Muscle of leg (tissue), 11 donors: ENCODE measurements around the gene RPP21. TPM values are rescaled to one million over a fixed set of nuclear protein-coding genes. Genes with fewer than 3 reads are reported as not detected.
A peak's percentile ranks its signal among the peaks of the same experiment; 100 is the strongest.

Experiments
- DNase-seq: peaks from one replicate; pipeline ENCODE4 v3.0.0; 2013
- H3K27ac ChIP-seq: one replicate; pipeline ENCODE4 v1.5.1; 2013; ENCODE audit warnings: mild to moderate bottlenecking, low read length, control low read depth
- H3K27me3 ChIP-seq: one replicate; pipeline ENCODE4 v1.6.1; 2013; ENCODE audit warnings: low read length; ENCODE audit not compliant: control insufficient read depth, insufficient read depth
- H3K36me3 ChIP-seq: one replicate; pipeline ENCODE4 v1.6.1; 2013; ENCODE audit warnings: low read length; ENCODE audit not compliant: control insufficient read depth, insufficient read depth
- H3K4me1 ChIP-seq: one replicate; pipeline ENCODE4 v1.6.1; 2013; ENCODE audit warnings: low read length; ENCODE audit not compliant: control insufficient read depth, insufficient read depth
- H3K4me3 ChIP-seq: one replicate; pipeline ENCODE4 v1.5.1; 2013; ENCODE audit warnings: low read length, control low read depth
- H3K9me3 ChIP-seq: replicated peaks from 2 replicates; pipeline ENCODE4 v1.6.1; 2013; ENCODE audit warnings: low read depth, low read length; ENCODE audit not compliant: control insufficient read depth
- WGBS: methylation state at CpG from one replicate; pipeline ENCODE4 v1.1.5; 2013; ENCODE audit warnings: missing lambda C conversion rate; ENCODE audit not compliant: insufficient coverage; 5-methylcytosine and 5-hydroxymethylcytosine counted together
- polyA plus RNA-seq, 8 donors: library from polyadenylated mRNA; unstranded; fragments of 120-200 nt; gene quantifications; one replicate each; pipeline versions ENCODE4 v1.2.1 to v1.2.3, GENCODE V29; 2013; ENCODE audit warnings: inconsistent platforms in 1 of 8, low replicate concordance in 1 of 8; ENCODE audit not compliant: insufficient read length in 8 of 8, insufficient read depth in 1 of 8
- total RNA-seq: library from RNA; stranded (reverse); fragments of 120-200 nt; gene quantifications from one replicate; pipeline ENCODE4 v1.2.4, GENCODE V29; 2013

RPP21 gene
- total and polyA plus RNA-seq, 9 donors, result 19.4 to 23.8 (median 22.3) TPM

GRCh38 chr6:30348957-30349356 lies 4.0 kb downstream of the RPP21 start:
- Histone ChIP-seq H3K36me3 (peaks cover 10% of the 10 kb centered on the region), H3K4me3 (no peak overlapping the region), H3K9me3 (no peaks in the 10 kb centered on the region), H3K27ac (no peak overlapping the region), H3K27me3 (no peaks in the 10 kb centered on the region), H3K4me1 (peaks cover 7% of the 10 kb centered on the region)
- DNase-seq, result no peak
- WGBS, result 100% methylated on average over 1 of the region's 3 CpGs

DNA sequence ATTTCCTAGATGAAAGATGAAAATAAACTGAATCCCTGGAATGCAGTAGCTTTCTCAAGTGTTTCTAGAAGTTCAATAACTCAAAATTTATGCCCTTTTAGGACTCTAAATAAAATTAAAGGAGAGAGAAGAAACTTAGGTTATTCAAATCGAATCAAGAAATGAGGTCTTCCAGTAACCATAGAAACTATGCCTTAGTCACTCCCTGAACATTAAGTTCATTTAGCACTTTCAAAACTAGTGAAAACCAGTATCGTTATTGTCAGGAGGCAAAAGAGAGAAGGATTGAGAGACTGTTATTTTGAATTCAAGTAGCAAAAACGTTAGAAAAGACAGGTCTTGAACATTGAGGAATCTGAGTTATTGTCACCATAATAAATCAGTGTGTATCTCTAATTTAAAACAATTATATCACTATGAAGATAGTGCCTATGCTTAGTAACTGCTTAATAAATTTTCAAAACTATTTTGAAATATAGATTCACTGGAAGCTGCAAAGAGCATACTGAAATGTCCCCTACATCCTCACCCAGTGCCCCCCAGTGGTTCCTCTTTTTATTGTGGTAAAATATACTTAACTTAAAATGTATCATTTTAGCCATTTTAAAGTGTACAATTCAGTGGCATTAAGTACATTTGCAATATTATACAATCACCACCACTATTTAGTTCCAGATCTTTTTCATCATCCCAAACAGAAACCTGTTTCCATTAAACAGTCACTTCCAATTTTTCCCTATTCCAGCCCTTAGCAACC lies 4.6 kb downstream of the RPP21 start:
- no CpG with 5 or more reads among the region's 3 CpGs for WGBS
- DNase-seq, result no peak
- Histone ChIP-seq H3K4me1 (peaks cover 7% of the 10 kb centered on the region), H3K36me3 (peaks cover 10% of the 10 kb centered on the region), H3K27me3 (no peaks in the 10 kb centered on the region), H3K4me3 (no peak overlapping the region), H3K27ac (no peak overlapping the region), H3K9me3 (no peaks in the 10 kb centered on the region)

GRCh38 chr6:30350524-30350923 lies 5.6 kb downstream of the RPP21 start:
- Histone ChIP-seq H3K36me3 (peaks cover 10% of the 10 kb centered on the region), H3K27me3 (peaks cover 4% of the 10 kb centered on the region), H3K9me3 (no peaks in the 10 kb centered on the region), H3K4me1 (peaks cover 7% of the 10 kb centered on the region), H3K27ac (no peak overlapping the region), H3K4me3 (no peak overlapping the region)
- no CpG with 5 or more reads among the region's 1 CpG for WGBS
- DNase-seq, result no peak

GRCh38 chr6:30352550-30352949 lies 7.6 kb downstream of the RPP21 start:
- Histone ChIP-seq H3K27me3 (peaks cover 16% of the 10 kb centered on the region), H3K36me3 (no peaks in the 10 kb centered on the region), H3K9me3 (no peaks in the 10 kb centered on the region), H3K27ac (no peak overlapping the region), H3K4me3 (no peak overlapping the region), H3K4me1 (no peaks in the 10 kb centered on the region)
- WGBS, result 57% methylated on average over 1 of the region's 2 CpGs
- no peak for DNase-seq

- H3K4me1 ChIP-seq, result peaks cover 6% of the 10 kb centered on the region
- WGBS, result 57% methylated on average over 3 of the region's 4 CpGs
- DNase-seq, result no peak
- peaks cover 36% of the 10 kb centered on the region for H3K27me3 ChIP-seq
- no peaks in the 10 kb centered on the region for H3K9me3 ChIP-seq
- H3K36me3 ChIP-seq, result no peaks in the 10 kb centered on the region
- H3K27ac ChIP-seq, result no peak overlapping the region
- no peak overlapping the region for H3K4me3 ChIP-seq
Measured at GRCh38 chr6:30355281-30355680, 10.3 kb downstream of the RPP21 start.

- Histone ChIP-seq H3K4me1 (peaks cover 6% of the 10 kb centered on the region), H3K36me3 (no peaks in the 10 kb centered on the region), H3K27ac (no peak overlapping the region), H3K27me3 (peaks cover 39% of the 10 kb centered on the region), H3K9me3 (no peaks in the 10 kb centered on the region), H3K4me3 (no peak overlapping the region)
- 71% methylated on average over 1 of the region's 1 CpG for WGBS
- no peak for DNase-seq
Measured at GRCh38 chr6:30356536-30356935, 11.6 kb downstream of the RPP21 start.

DNA sequence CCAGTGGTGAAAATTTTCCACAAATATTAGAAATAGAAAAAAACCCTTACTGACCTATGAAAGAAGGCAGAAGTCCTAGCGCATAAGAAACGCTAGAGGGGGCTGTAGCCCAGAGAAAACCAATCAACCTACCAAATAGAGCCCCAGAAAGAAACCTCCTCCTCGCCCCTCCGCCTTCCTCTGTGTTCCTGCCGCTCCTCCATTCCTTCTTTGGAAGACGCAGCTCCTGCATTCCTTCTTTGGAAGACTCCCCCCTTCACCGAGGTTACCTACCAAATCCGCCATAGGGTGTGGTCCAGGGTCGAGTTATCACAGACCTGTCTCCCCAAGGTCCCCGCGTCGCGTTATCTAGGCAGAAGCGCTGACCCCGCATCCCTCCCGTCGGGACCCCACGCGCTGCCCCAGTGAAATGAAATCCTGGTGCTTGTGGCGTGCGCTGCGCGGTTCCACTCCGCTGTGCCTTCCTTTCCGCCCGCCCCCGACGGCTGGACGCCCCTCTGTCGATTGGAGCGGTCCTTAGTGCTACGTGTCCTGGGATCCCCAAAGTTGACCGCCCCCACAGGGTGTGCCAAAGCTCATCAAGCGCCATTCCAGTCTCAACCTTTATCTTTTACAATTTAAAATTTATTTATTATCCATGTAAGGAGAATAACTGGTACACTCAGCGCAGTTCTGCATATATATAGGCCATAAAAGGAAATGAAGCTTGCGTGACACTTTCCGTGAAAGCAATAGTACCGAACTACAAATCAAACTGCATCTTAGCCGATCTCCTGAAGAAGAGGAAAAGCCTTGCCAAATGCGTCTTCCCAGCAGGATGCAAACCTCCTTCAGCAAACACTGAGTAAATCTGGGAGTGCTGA lies 13.0 kb downstream of the RPP21 start:
- Histone ChIP-seq H3K36me3 (no peaks in the 10 kb centered on the region), H3K9me3 (no peaks in the 10 kb centered on the region), H3K27ac (no peak overlapping the region), H3K27me3 (peaks cover 42% of the 10 kb centered on the region), H3K4me1 (peaks cover 6% of the 10 kb centered on the region), H3K4me3 (peak overlapping the region; percentile 6)
- peak; percentile 70 for DNase-seq
- under 1% methylated on average over 32 of the region's 40 CpGs for WGBS

GRCh38 chr6:30359276-30359675 lies 14.3 kb downstream of the RPP21 start:
- no peak overlapping the region for H3K27ac ChIP-seq
- no peak overlapping the region for H3K4me3 ChIP-seq
- no peak for DNase-seq
- no peaks in the 10 kb centered on the region for H3K36me3 ChIP-seq
- H3K4me1 ChIP-seq, result peaks cover 6% of the 10 kb centered on the region
- no peaks in the 10 kb centered on the region for H3K9me3 ChIP-seq
- 59% methylated on average over 2 of the region's 5 CpGs for WGBS
- H3K27me3 ChIP-seq, result peaks cover 42% of the 10 kb centered on the region

DNA sequence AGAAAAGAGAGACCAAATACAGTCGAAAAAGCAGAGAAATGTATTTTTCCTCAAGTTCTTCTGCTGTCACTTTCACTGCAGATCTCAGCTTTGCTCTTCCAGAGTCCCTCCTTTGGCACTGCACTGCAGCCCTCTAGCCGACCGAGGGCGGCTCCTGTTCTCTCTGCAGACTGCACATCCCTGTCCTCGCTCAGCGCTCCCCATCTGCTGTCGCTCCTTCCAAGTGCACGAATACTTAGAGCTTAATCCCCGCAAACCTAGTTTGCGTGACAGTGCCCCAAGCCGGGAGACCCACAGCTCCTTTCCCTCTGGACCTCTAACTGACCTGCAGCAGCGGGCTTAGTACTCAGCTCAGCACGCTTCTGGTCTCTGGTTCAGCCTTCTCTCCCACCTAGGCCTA lies 15.2 kb downstream of the RPP21 start:
- Histone ChIP-seq H3K27ac (no peak overlapping the region), H3K27me3 (peaks cover 42% of the 10 kb centered on the region), H3K4me3 (no peak overlapping the region), H3K36me3 (no peaks in the 10 kb centered on the region), H3K4me1 (peaks cover 6% of the 10 kb centered on the region), H3K9me3 (no peaks in the 10 kb centered on the region)
- WGBS, result 37% methylated on average over 12 of the region's 13 CpGs
- no peak for DNase-seq

DNA sequence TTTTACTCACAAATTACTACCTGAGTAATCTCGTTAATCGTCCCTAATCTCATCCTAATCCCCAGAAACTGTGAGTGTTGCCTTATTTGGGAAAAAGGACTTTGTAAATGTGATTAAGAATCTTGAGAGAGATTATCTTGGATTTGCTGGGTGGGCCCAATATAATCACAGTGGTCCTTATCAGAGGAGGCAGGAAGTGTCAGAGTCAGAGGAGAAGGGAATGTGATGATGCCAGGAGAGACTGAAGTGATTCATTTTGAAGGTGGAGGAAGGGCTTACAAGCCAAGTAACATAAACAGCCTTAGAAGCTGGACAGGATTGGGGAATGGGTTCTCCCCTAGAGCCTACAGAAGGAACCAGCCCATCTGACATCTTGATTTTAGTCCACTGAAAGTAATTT lies 16.7 kb downstream of the RPP21 start:
- Histone ChIP-seq H3K4me3 (no peak overlapping the region), H3K27me3 (peaks cover 41% of the 10 kb centered on the region), H3K9me3 (no peaks in the 10 kb centered on the region), H3K4me1 (peaks cover 6% of the 10 kb centered on the region), H3K36me3 (no peaks in the 10 kb centered on the region), H3K27ac (no peak overlapping the region)
- no CpG with 5 or more reads among the region's 2 CpGs for WGBS
- no peak for DNase-seq
